Measurements from ENCODE around the gene GCK. TPM values are rescaled to one million over a fixed set of nuclear protein-coding genes. Genes with fewer than 3 reads are reported as not detected.
A peak's percentile ranks its signal among the peaks of the same experiment; 100 is the strongest.

The GCK gene
- total RNA-seq, 4 donors from 2014 or later, result 0.16 to 0.96 TPM; not detected in 2

DNA sequence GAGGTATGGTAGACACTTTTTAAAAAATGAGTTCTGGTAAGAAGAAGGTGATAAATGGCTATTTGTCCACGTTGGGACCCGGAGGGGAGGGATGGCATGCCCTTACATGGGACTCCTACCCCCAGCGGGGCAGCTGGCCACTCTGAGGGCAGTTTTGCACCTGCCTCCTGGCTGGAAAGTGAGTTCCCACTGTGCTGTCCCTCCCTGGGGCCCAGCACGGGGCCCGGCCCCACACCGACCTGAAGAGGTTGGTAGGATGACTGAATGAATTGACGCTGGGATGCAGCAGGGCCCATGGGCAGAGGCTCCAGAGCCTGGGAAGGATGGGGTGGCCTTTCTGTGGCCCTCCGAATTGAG, 85.7 kb downstream of the GCK start:
- intact Hi-C loops (cut with DNase I; ENCODE audit: low total_unique reads) (no loop called here), in situ Hi-C loops (cut with MboI; ENCODE audit: low pct_ligation_motif_present in 1 of 4, low pct_unique_long_range_greater_than_20kb in 1 of 4, low sequenced_read_pairs in 3 of 4) (no loop called here)
- Histone ChIP-seq H3K27me3 (peaks cover 26% of the 10 kb centered on the region), H3K4me3 (no peak overlapping the region), H3K9me3 (no peaks in the 10 kb centered on the region), H3K27ac (peak overlapping the region; percentile 39 to 92 (median 86)), H3K36me3 (no peaks in the 10 kb centered on the region), H3K4me1 (peaks cover 0 to 12% (median 2%) of the 10 kb centered on the region in 4 donors)
- DNase-seq, result no peak
- TF ChIP-seq POLR2A (IDR thresholded peaks at IDR 0.05), result no peak
- no peak for TF ChIP-seq POLR2AphosphoS5 (IDR thresholded peaks at IDR 0.05)
- TF ChIP-seq, protein P1, sequence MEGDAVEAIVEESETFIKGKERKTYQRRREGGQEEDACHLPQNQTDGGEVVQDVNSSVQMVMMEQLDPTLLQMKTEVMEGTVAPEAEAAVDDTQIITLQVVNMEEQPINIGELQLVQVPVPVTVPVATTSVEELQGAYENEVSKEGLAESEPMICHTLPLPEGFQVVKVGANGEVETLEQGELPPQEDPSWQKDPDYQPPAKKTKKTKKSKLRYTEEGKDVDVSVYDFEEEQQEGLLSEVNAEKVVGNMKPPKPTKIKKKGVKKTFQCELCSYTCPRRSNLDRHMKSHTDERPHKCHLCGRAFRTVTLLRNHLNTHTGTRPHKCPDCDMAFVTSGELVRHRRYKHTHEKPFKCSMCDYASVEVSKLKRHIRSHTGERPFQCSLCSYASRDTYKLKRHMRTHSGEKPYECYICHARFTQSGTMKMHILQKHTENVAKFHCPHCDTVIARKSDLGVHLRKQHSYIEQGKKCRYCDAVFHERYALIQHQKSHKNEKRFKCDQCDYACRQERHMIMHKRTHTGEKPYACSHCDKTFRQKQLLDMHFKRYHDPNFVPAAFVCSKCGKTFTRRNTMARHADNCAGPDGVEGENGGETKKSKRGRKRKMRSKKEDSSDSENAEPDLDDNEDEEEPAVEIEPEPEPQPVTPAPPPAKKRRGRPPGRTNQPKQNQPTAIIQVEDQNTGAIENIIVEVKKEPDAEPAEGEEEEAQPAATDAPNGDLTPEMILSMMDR (IDR thresholded peaks at IDR 0.05), result no peak
- 57% methylated on average over 8 of the region's 8 CpGs; no CpG with 5 or more reads in 1 of the 2 donors for WGBS, 2 donors (ENCODE audit: low coverage in 1 of 2)

- H3K4me3 ChIP-seq, result no peak overlapping the region
- H3K36me3 ChIP-seq, result no peaks in the 10 kb centered on the region
- TF ChIP-seq EP300 (IDR thresholded peaks at IDR 0.05; ENCODE audit: low read depth) (no peak), POLR2A (IDR thresholded peaks at IDR 0.05) (no peak), POLR2AphosphoS5 (IDR thresholded peaks at IDR 0.05) (no peak)
- TF ChIP-seq, protein P1 (IDR thresholded peaks at IDR 0.05), result no peak
- peaks cover 0 to 12% (median 2%) of the 10 kb centered on the region in 4 donors for H3K4me1 ChIP-seq
- intact Hi-C loops (cut with DNase I; ENCODE audit: low total_unique reads), result no loop called here
- no peaks in the 10 kb centered on the region for H3K9me3 ChIP-seq
- peaks cover 26% of the 10 kb centered on the region for H3K27me3 ChIP-seq
- in situ Hi-C loops (cut with MboI; ENCODE audit: low pct_ligation_motif_present in 1 of 4, low pct_unique_long_range_greater_than_20kb in 1 of 4, low sequenced_read_pairs in 3 of 4), result no loop called here
- H3K27ac ChIP-seq, result peak overlapping the region; percentile 27 to 92 (median 86)
- 62 to 77% methylated on average over 2 to 6 of the region's 8 CpGs for WGBS, 2 donors (ENCODE audit: low coverage in 1 of 2)
- no peak for DNase-seq
Measured at GRCh38 chr7:44102846-44103565, 86.2 kb downstream of the GCK start.

- in situ Hi-C loops (cut with MboI; ENCODE audit: low pct_ligation_motif_present in 1 of 4, low pct_unique_long_range_greater_than_20kb in 1 of 4, low sequenced_read_pairs in 3 of 4), result no loop called here
- DNase-seq, result no peak
- H3K4me3 ChIP-seq, result no peak overlapping the region
- no peaks in the 10 kb centered on the region for H3K9me3 ChIP-seq
- 80% methylated on average over 14 of the region's 14 CpGs; no CpG with 5 or more reads in 1 of the 2 donors for WGBS, 2 donors (ENCODE audit: low coverage in 1 of 2)
- peaks cover 26% of the 10 kb centered on the region for H3K27me3 ChIP-seq
- H3K4me1 ChIP-seq, result peaks cover 0 to 12% (median 2%) of the 10 kb centered on the region in 4 donors
- H3K27ac ChIP-seq, result peak overlapping the region; percentile 27 to 92 (median 58)
- TF ChIP-seq EP300 (IDR thresholded peaks at IDR 0.05; ENCODE audit: low read depth) (no peak), POLR2A (IDR thresholded peaks at IDR 0.05) (no peak)
- TF ChIP-seq, protein P1 (IDR thresholded peaks at IDR 0.05), result no peak
- H3K36me3 ChIP-seq, result no peaks in the 10 kb centered on the region
- intact Hi-C loops (cut with DNase I; ENCODE audit: low total_unique reads), result no loop called here
Measured at GRCh38 chr7:44101966-44102845, 87.0 kb downstream of the GCK start.

DNA sequence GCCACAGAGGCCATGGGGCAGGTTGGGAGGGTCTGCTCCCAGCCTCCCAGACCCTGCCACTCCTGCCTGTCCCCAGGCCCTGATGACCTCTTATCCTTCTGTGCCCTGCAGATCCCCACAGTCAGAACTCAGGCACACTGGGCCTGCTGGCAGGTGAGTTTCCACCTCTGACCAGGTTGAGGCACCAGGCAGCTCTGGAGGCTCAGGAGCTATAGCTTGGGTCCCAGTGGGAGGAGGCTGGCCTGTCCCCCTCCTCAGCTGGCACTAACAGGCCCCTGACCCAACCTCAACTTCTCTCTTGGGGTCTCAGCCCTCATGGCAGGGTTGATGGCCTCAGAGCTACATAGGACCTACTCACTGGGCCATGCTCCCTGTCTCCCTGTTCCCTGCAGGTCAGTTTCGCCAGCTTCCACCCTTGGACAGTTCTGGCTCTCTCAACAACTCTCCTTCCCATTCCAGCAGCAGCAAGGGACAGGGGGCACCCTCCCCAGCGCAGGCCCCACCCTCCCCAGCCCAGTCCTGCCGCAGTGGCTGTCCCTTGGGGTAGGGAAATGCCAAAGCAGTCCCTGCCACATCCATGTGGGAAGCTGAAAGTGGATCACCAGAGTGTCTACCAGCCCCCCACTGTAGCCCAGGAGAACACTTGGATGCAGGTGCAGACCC, 87.8 kb downstream of the GCK start:
- 100% methylated on average over 3 of the region's 3 CpGs; no CpG with 5 or more reads in 1 of the 2 donors for WGBS, 2 donors (ENCODE audit: low coverage in 1 of 2)

More for the DNA sequence above, 87.8 kb downstream of the GCK start:
- Histone ChIP-seq H3K9me3 (no peaks in the 10 kb centered on the region), H3K27me3 (peaks cover 26% of the 10 kb centered on the region), H3K36me3 (no peaks in the 10 kb centered on the region), H3K27ac (peak overlapping the region; percentile 58 to 92 (median 78)), H3K4me3 (no peak overlapping the region), H3K4me1 (peaks cover 0 to 12% (median 2%) of the 10 kb centered on the region in 4 donors)
- TF ChIP-seq EP300 (IDR thresholded peaks at IDR 0.05; ENCODE audit: low read depth), result no peak
- TF ChIP-seq POLR2A (IDR thresholded peaks at IDR 0.05), result no peak
- no peak for TF ChIP-seq POLR2AphosphoS5 (IDR thresholded peaks at IDR 0.05)
- TF ChIP-seq, protein P1 (IDR thresholded peaks at IDR 0.05), result no peak
- intact Hi-C loops (cut with DNase I; ENCODE audit: low total_unique reads), result no loop called here
- DNase-seq, result no peak
- in situ Hi-C loops (cut with MboI; ENCODE audit: low pct_ligation_motif_present in 1 of 4, low pct_unique_long_range_greater_than_20kb in 1 of 4, low sequenced_read_pairs in 3 of 4), result no loop called here
